Smooth muscle cell of trachea (primary cell): ENCODE data around the gene GUCY1A2. TPM values are rescaled to one million over a fixed set of nuclear protein-coding genes. Genes with fewer than 3 reads are reported as not detected.

Experiments used
- total RNA-seq: library from RNA; depleted of rRNA; stranded (reverse); fragments of >200 nt; gene quantifications from 2 replicates; pipeline ENCODE4 v1.2.1, GENCODE V29; 2014

GUCY1A2 gene
- 0.29 and 0.50 TPM in 2 replicates for total RNA-seq

DNA sequence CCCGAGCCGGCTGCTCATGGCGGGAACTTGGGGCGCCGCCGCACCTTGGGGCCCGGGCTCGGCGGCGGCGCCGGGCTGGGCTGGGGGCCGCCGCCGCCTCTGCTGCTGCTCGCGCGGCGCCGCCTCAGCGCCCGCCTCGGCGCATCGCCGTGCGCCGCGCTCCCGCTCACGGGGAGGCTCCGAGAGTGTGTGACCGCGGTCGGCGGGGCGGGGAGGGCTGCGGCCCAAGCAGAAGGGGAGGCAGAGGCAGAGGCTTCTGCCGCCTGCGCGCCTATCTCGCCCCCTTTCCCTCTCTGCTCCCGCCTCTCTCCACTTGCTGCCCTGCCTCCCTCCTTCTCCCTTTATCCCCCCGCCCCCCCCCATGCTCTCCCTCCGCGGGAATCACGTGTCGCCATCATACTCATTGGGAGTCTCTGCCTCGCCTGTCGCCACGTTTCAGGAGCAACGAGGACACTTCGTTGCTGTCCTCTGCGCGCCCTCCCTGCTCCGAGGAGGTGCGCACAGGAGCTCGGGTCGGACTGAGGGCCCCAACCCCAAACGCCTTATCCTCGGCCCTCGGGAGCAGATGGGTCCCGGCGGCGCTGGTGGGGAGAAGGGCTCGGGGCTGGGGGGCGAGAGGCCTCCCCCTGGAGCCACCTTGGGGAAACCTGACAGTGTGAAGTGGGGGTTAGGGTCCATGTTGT lies at the start of gene GUCY1A2:
TSS of gene GUCY1A2 (minus strand) at position 258 of the 683 bp plus-strand sequence. CDS start 421 bp downstream, outside the sequence.

